ENCODE results near the gene WEE2.

WEE2 gene

DNA sequence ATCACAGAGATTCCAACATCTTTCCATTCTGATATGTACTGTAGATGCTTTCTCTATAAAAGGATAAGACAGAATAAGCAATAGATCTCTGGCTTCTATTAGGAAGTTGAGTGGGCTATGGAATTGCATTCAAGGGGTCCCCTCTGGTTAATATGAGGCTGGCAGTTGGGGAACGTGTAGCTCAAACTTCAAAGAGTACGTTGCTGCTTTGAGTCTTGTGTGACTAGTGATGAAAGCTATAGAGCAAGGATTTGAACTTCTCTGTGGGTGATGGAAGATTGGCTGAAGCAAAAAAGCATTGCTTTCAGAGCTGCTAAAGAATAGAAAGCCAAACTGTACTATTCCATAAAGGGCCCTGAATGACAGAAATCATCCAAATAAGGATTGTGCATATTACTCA lies 6.4 kb downstream of the WEE2 start:
- TF ChIP-seq, protein P1, sequence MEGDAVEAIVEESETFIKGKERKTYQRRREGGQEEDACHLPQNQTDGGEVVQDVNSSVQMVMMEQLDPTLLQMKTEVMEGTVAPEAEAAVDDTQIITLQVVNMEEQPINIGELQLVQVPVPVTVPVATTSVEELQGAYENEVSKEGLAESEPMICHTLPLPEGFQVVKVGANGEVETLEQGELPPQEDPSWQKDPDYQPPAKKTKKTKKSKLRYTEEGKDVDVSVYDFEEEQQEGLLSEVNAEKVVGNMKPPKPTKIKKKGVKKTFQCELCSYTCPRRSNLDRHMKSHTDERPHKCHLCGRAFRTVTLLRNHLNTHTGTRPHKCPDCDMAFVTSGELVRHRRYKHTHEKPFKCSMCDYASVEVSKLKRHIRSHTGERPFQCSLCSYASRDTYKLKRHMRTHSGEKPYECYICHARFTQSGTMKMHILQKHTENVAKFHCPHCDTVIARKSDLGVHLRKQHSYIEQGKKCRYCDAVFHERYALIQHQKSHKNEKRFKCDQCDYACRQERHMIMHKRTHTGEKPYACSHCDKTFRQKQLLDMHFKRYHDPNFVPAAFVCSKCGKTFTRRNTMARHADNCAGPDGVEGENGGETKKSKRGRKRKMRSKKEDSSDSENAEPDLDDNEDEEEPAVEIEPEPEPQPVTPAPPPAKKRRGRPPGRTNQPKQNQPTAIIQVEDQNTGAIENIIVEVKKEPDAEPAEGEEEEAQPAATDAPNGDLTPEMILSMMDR (IDR thresholded peaks at IDR 0.05; ENCODE audit: extremely low read depth, missing control alignments): no peak
- no peak for DNase-seq (ENCODE audit: low spot score)

DNA sequence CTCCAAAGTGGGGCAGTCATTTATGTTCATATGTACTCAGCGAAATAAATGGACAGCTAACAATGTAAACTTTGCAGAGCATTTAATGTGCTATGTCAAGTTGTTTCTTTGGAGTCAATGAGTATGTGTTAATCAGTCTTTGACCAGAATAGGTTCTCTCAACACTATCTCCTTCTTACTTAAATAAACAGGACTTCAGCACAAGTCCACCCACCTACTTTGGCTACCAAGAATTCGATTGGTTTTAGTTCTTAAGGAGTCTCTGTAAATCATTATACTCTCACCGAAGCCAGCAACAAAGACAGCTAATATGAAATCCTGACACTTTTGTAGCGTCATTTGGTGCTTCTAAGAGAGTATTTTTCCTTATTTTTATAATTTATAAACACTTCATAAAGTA lies 6.9 kb downstream of the WEE2 start:
- no peak for DNase-seq (ENCODE audit: low spot score)
- TF ChIP-seq, protein P1 (IDR thresholded peaks at IDR 0.05; ENCODE audit: extremely low read depth, missing control alignments): no peak

DNA sequence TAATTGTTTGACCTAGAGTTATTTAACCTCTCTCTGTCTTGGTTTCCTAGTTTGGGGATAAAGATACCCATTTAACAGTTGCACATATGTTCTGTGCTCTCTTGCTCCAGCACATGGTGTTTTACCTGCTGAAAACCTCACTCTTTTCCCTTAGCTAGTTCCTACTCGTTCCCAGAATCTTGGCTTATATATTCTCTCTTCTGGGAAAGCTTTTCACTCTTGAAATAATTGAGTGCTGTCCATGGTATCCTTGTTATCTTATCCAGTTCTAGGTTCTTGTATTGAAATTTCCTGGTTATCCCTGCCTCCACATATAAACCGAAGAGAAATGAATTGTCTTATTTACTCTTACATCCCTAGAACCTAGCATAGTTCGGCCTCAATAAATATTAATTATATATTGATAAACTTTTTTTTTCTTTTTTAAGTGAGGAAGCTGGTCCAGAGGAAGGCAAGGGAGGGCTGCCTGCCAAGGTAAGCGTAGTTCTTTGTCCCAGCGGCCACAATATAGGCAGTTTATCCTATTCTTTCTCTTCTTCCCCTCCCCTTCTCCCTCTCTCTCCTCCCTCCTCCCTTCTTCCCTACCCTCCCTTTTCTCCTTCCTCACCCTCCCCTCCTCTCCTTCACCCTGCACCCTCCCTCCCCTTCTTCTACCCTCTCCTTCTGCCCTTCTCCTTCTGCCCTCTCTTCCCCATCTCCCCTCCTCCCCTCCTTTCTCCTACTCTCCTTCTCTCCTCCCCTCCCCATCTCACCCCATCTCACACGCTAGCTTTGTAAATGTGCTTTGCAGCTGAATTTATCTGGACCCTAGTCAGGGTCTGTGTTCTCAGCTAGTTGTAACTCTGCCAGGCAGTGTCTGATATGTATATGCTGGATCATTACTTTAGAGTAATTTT lies 7.9 kb downstream of the WEE2 start:
- TF ChIP-seq, protein P1 (IDR thresholded peaks at IDR 0.05; ENCODE audit: extremely low read depth, missing control alignments): no peak
- no peak for DNase-seq (ENCODE audit: low spot score)

DNA sequence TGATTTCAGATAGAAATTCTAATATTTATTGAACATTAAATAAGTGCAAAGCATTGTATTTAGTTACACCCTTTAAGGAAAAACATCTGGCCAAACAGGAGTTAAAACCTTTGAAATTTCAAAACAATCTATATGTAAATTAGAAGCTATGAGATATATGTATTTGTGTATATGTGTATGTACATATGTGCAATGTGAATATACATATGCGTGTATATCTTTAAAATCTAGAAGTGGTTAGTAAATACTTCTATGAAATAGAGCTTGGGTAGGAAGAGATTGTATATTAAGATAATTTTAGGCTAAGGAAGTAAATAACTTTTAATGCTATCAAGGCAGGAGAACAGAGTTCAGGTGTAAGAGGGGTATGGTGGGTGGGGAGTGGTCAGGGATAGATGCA lies 9.3 kb downstream of the WEE2 start:
- no peak for DNase-seq (ENCODE audit: low spot score)
- TF ChIP-seq, protein P1 (IDR thresholded peaks at IDR 0.05; ENCODE audit: extremely low read depth, missing control alignments): no peak

DNA sequence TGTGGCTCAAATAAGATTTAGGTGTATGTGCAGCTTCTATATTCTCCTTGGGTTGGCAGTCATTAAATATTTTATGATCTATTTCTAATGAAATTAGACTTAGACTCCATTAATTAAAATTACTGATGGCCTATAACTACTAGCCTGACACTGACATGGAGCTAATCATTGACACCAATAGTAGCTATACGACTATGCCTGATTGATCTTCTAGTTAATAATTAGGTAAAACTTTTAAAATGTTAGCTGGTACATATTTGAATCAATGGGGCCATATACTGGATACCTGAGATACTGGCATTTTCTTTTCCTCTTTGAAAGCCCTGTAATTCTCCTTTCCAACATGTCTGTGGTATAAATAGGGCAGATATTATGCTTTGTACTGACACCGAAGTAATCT lies 14.4 kb downstream of the WEE2 start:
- TF ChIP-seq, protein P1 (IDR thresholded peaks at IDR 0.05; ENCODE audit: extremely low read depth, missing control alignments): no peak

DNA sequence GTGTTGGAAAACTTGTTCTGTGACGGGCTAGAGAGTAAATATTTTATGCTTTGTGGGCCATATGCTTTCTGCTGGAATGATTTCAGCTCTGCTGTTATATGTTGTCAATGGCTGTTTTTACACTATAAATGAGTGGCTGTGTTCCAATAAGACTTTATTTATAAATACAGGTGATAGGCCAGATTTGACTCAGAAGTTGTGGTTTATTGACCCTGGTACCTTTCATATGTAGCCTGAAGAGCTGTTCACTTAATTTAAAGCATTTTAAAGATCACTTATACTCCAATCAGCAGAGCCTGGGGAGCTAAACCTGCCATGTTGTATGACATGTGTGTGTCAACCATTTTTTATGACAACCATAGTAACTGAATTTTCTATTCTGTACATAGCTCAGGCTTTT lies 20.9 kb downstream of the WEE2 start:
- DNase-seq (ENCODE audit: low spot score): no peak
- TF ChIP-seq, protein P1 (IDR thresholded peaks at IDR 0.05; ENCODE audit: extremely low read depth, missing control alignments): no peak

More for the DNA sequence above, 14.4 kb downstream of the WEE2 start:
- no peak for DNase-seq (ENCODE audit: low spot score)

DNA sequence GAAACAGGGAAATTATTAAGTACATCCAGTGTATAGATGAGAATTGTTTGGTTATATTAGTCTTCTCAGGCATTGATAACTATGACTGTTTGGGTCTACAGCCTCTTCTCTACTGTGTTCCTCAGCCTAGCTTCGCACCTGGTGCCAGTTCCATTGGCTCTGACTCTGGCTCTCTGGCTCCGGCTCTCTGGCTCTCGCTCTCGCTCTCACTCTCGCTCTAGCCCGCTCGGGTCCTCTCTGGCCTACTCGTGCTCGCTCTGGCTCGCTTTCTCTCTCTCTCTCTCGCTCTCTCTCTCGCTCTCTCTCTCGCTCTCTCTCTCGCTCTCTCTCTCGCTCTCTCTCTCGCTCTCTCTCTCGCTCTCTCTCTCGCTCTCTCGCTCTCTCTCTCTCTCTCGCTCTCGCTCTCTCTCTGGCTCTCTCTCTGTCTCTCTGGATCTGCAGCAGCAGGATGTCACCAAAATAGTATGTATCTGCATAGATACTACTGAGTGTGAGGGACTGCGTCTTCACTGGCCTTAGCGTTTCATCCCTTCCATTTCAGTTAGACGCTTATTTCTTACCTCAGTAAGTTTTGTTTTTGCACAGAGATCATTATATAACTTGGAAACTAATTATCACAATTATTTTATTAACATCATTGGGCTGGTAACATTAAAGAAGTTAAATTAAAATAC lies 23.5 kb downstream of the WEE2 start:
- TF ChIP-seq, protein P1 (IDR thresholded peaks at IDR 0.05; ENCODE audit: extremely low read depth, missing control alignments): no peak
- DNase-seq (ENCODE audit: low spot score): no peak
